Measurements from ENCODE around the gene KCTD1. TPM values are rescaled to one million over a fixed set of nuclear protein-coding genes. Genes with fewer than 3 reads are reported as not detected.

The KCTD1 gene
- total and polyA plus RNA-seq, 4 donors, result 4.0 to 17.5 (median 9.2) TPM

GRCh38 chr18:26479681-26480079 is 68.7 kb downstream of the KCTD1 start:
- ATAC-seq (ENCODE audit: insufficient read depth, low FRiP score), result no peak
- Histone ChIP-seq H3K4me3 (no peak overlapping the region), H3K27ac (ENCODE audit: low read depth in 1 of 2, low read length in 1 of 2) (no peak overlapping the region), H3K4me1 (ENCODE audit: control insufficient read depth in 5 of 5, insufficient read depth in 5 of 5, low read length in 5 of 5) (peaks cover 0 to 4% (median 0%) of the 10 kb centered on the region in 5 donors), H3K9me3 (ENCODE audit: control insufficient read depth in 4 of 4, insufficient read depth in 3 of 4, low read length in 3 of 4) (peaks cover 0 to 2% (median 0%) of the 10 kb centered on the region in 4 donors), H3K27me3 (ENCODE audit: control insufficient read depth in 3 of 3, insufficient read depth in 3 of 3, low read length in 2 of 3) (no peaks in the 10 kb centered on the region), H3K9ac (ENCODE audit: insufficient read depth in 1 of 2, low read length in 2 of 2) (no peak overlapping the region), H3K36me3 (ENCODE audit: control insufficient read depth in 4 of 4, insufficient read depth in 4 of 4, low read length in 4 of 4) (peaks cover 0 to 3% (median 0%) of the 10 kb centered on the region in 4 donors)
- no peak for DNase-seq
- 72 to 75% methylated on average over 6 of the region's 6 CpGs for WGBS, 2 donors
- TF ChIP-seq, protein P1, sequence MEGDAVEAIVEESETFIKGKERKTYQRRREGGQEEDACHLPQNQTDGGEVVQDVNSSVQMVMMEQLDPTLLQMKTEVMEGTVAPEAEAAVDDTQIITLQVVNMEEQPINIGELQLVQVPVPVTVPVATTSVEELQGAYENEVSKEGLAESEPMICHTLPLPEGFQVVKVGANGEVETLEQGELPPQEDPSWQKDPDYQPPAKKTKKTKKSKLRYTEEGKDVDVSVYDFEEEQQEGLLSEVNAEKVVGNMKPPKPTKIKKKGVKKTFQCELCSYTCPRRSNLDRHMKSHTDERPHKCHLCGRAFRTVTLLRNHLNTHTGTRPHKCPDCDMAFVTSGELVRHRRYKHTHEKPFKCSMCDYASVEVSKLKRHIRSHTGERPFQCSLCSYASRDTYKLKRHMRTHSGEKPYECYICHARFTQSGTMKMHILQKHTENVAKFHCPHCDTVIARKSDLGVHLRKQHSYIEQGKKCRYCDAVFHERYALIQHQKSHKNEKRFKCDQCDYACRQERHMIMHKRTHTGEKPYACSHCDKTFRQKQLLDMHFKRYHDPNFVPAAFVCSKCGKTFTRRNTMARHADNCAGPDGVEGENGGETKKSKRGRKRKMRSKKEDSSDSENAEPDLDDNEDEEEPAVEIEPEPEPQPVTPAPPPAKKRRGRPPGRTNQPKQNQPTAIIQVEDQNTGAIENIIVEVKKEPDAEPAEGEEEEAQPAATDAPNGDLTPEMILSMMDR (IDR thresholded peaks at IDR 0.05; ENCODE audit: control extremely low read depth, extremely low read depth), result no peak

DNA sequence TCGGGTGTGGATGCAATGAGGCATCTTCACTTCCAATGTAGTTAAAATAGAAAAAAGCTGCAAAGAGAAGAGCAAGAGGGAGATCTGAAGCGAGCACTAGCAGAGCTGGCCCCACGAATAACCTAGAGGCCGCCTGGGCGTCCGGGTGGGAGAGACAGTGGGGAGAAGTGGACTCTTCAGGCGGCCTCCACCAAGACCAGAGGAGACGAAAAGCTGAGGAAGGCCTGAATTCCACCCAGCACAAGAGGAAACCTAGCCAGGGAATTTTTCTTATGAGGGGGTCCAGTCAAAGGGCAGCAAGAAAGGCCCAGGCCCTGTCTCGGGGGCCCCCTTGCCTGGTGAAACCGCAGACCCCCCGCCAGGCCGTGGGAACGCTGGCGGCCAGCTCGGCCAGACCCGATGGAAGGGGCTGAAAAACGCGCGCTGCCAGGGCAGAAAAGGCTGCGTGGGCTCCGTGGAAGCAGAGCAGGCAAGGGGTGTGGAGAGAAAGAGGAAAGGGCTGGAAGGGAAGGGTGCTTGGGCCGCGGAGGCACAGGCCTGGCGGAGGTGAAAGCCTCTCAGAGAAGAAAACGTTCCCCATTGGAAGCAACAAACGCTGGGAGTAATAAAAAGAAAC is 69.2 kb downstream of the KCTD1 start:
- Histone ChIP-seq H3K27me3 (ENCODE audit: control insufficient read depth in 3 of 3, insufficient read depth in 3 of 3, low read length in 2 of 3) (no peaks in the 10 kb centered on the region), H3K36me3 (ENCODE audit: control insufficient read depth in 4 of 4, insufficient read depth in 4 of 4, low read length in 4 of 4) (peaks cover 0 to 3% (median 0%) of the 10 kb centered on the region in 4 donors), H3K9ac (ENCODE audit: insufficient read depth in 1 of 2, low read length in 2 of 2) (no peak overlapping the region), H3K4me1 (ENCODE audit: control insufficient read depth in 5 of 5, insufficient read depth in 5 of 5, low read length in 5 of 5) (peaks cover 0 to 4% (median 0%) of the 10 kb centered on the region in 5 donors), H3K4me3 (no peak overlapping the region), H3K27ac (ENCODE audit: low read depth in 1 of 2, low read length in 1 of 2) (no peak overlapping the region), H3K9me3 (ENCODE audit: control insufficient read depth in 4 of 4, insufficient read depth in 3 of 4, low read length in 3 of 4) (peaks cover 0 to 2% (median 0%) of the 10 kb centered on the region in 4 donors)
- WGBS, 2 donors, result 87 to 90% methylated on average over 26 of the region's 26 CpGs
- DNase-seq (no peak), ATAC-seq (ENCODE audit: insufficient read depth, low FRiP score) (no peak)
- TF ChIP-seq, protein P1 (IDR thresholded peaks at IDR 0.05; ENCODE audit: control extremely low read depth, extremely low read depth), result no peak

DNA sequence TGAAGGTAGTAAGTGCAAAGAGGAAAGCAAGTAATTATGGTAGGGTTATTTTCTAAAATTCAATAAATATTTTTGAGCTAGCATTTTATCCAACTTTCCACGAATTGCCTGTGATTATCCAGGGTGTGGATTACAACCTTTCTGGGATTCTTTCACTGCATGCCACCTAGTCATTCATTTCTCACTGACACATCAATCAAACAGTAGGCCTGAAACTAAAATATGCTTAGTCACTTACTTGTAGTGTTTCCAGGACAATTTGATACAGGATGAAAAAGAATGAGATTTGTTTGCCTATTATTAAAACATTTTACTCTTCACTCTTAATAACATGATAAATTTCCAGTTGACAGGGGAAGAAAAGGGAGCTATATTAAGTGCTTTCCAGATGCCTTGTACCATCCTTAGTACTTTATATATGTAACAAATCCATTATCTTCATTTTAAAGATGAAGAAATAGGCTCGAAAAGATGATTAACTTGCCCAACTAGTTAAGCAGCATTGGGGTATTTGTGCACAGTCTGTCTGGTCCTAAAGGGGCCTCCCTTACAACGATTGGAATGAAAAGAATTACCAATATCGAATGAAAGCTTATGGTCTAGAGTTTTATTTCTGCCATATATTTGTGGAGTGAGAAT is 70.4 kb downstream of the KCTD1 start:
- no peak overlapping the region for H3K27ac ChIP-seq (ENCODE audit: low read depth in 1 of 2, low read length in 1 of 2)

More for the DNA sequence above, 70.4 kb downstream of the KCTD1 start:
- H3K36me3 ChIP-seq (ENCODE audit: control insufficient read depth in 4 of 4, insufficient read depth in 4 of 4, low read length in 4 of 4), result peaks cover 0 to 3% (median under 1%) of the 10 kb centered on the region in 4 donors
- 77 to 81% methylated on average over 4 of the region's 4 CpGs for WGBS, 2 donors
- no peak overlapping the region for H3K9ac ChIP-seq (ENCODE audit: insufficient read depth in 1 of 2, low read length in 2 of 2)
- no peaks in the 10 kb centered on the region for H3K9me3 ChIP-seq (ENCODE audit: control insufficient read depth in 4 of 4, insufficient read depth in 3 of 4, low read length in 3 of 4)
- no peaks in the 10 kb centered on the region for H3K27me3 ChIP-seq (ENCODE audit: control insufficient read depth in 3 of 3, insufficient read depth in 3 of 3, low read length in 2 of 3)
- H3K4me3 ChIP-seq, result no peak overlapping the region
- ATAC-seq (ENCODE audit: insufficient read depth, low FRiP score) (no peak), DNase-seq (no peak)
- peaks cover 0 to 4% (median 0%) of the 10 kb centered on the region in 5 donors for H3K4me1 ChIP-seq (ENCODE audit: control insufficient read depth in 5 of 5, insufficient read depth in 5 of 5, low read length in 5 of 5)
- TF ChIP-seq, protein P1 (IDR thresholded peaks at IDR 0.05; ENCODE audit: control extremely low read depth, extremely low read depth), result no peak
